GF-D8 (cell line): Measurements from ENCODE around the gene PLIN4.
"Not testable (repeated sequence)": the region's sequence is repeated elsewhere in the genome, so short reads cannot be mapped to it uniquely, and the experiment has no call there.

Experiments
- DNase-seq: peaks from one replicate; lab custom pipeline; 2025; lab: John Stamatoyannopoulos, UW

The PLIN4 gene

DNA sequence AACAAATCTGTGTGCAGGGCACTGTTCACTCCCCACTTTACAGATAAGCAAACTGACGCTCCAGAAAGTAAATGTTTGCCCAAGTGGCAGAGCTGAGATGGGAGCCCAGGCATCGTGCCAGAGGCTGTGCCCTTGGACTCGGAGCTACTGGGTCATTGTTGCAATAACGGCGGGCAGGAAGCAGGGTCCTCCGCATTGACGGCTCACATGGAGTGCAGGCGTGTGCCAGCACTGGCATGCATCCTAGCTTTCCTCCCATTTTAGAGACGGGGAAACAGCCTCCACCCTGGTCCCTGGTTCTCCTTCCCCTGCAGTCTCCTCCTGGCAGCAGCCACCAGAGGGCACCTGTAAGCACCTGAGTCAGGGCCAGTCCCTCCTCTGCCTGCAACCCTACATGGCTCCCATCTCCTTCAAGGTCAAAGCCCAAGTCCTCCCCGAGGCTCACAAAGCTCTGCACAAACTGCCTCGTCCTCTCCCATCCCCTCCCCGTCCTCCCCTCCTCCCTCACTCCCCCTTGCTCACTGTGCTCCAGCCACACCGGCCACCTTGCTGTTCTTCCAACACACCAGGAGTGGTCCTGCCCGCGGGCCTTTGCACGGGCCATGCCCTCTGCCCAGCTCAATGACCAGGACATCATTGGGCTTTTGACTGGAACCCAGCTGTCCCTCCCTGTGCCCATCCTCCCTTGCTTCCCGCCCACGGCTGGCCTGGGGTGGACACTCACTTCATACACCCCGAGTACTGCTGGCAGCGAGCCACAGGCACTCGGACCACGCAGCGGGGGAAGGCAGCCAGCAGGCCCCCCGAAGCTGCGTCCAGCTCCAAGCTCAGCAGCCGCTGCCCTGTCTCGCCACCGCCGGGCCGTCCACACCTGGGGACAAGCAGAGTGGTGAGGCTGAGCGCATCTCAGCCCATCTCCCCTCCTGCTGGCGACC is 29.3 kb upstream of the PLIN4 start:
- DNase-seq: no peak

DNA sequence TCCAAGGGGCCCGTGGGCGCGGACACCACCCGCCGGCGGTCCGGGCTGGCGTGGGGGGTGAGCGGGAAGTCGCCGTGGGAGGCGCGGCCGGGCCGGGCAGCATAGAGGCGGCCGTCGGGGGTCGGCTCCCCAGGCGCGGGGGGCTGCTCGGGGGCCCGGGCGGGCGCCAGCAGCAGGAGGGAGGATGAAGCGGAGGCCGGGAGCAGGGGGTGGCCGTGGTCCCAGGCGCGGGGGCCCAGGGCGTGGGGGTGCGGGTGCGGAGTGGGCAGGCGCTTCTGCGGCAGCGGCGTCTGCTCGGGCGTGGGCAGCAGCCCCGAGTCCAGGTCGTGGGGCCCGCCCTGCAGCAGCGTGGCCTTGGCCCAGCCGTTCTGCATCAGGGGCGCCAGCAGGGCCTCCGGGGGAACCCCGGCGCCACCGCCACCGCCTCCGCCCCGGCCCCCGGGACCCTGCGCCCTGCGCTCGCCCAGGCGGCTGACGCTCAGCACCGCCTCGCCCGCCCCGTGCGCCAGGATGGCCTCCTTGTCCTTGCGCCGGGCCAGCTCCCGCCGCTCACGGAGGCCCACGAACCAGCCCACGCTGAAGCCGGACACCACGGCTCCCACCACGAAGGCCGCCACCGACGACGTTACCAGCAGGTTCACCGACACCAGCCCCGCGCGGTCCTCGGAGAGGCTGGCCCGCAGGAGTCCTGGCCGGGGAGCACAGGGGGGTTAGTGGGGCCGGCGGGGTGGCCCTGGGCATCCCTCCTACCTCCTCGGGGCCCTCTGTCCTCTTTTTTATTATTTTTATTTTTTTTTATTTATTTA is 25.8 kb upstream of the PLIN4 start:
- DNase-seq: no peak

DNA sequence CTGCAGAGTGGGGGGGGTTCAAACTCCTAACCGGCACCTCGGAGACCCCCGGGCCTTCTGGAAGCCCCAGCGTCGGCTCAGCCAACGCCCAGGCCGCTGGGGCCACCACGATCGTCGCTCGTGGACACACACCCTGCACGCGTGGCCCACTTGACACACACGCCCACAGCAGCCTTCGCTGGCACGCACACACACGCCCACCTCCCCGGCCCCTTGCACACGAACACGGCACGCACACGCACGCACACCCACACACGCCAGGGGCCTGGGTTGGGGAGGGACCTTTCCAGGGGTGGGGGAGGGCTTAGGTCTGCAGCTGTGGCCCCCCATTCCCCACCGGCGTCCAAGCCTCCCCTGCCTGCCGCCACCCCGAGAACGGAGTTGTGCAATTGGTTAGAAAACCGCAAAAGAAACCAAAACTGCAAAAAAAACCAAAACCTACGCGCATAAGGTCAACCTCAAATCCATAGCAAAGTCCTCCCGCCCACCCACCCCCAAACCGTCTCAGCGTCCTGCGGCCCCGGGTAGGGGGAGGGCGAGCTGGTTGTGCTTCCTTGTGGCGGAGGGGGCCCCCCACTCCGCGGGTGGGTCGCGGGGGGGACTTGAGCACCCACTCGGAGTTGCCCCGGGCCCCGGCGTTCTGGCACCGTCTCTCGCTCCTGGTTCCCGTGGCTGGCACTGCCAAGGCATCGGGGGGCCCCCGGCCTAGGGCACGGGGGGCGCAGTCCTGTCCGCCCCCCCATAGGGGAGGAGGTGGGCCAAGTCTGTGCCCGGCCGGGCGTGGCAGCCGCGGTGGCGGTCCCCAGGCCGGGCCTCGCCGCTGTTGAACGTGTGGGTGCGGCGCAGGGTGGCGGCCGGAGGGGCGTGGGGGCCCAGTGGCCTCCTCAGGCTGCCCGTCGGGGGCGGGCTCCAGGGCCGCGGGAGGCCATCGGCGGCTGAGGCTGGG is 24.9 kb upstream of the PLIN4 start:
- peak; percentile 73 for DNase-seq

DNA sequence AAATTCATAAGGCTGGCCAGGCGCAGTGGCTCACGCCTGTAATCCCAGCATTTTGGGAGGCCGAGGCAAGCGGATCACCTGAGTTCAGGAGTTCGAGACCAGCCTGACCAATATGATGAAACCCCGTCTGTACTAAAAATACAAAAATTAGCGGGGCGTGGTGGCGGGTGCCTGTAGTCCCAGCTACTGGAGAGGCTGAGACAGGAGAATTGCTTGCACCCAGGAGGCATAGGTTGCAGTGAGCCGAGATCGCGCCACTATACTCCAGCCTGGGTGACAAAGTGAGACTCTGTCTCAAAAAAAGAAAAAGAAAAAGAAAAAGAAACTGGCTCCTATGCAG is 23.5 kb upstream of the PLIN4 start:
- DNase-seq: not testable (repeated sequence)

- DNase-seq: peak; percentile 88
Measured at GRCh38 chr19:4541114-4541805, 23.0 kb upstream of the PLIN4 start.

DNA sequence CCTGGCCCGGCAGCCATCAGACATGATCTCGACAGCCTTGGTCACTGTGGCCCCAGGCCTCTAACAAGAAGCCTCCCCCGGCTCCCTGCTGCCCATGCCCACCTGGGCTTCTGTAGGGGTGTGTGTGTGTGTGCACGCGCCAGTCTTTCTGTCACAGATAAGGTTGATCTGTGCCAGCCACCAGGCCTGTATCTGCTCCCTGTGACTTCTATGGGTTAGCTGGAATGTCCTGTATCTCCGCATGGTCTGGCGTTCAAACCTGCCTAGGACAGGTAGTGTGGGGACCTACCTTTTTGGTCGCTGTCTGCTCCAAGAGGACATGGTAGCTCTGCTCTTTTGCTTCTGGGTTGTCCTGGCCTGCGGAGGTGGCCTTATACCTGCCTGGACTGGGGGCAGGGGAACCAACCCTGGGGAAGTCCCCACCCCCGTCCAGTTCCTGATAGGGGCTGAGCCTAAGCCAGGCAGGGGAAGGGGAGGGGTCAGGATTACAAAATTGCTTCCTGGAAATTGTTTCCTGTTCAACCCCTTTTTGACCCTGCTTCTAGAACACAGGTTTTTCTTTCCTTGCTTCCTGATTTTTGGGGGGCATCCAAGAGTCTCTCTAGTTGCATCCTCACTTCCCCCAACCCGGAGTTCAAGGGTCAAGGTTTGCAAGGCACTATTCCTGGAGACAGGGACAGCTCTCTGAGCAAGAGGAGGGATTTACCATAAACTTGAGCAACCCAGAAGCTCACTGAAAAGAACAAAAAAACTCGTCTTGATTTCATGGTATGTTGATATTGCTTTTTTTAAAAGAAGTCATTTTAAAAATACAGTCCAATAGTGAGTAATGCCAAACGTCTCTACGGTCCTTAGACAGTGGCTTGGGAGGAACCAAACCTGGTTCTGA is 21.7 kb upstream of the PLIN4 start, which contains the start of gene LRG1:
TSS of gene LRG1 (minus strand) at position 344 of the 889 bp plus-strand sequence. CDS start at position 321, 23 bp downstream.
- peak; percentile 97 for DNase-seq

DNA sequence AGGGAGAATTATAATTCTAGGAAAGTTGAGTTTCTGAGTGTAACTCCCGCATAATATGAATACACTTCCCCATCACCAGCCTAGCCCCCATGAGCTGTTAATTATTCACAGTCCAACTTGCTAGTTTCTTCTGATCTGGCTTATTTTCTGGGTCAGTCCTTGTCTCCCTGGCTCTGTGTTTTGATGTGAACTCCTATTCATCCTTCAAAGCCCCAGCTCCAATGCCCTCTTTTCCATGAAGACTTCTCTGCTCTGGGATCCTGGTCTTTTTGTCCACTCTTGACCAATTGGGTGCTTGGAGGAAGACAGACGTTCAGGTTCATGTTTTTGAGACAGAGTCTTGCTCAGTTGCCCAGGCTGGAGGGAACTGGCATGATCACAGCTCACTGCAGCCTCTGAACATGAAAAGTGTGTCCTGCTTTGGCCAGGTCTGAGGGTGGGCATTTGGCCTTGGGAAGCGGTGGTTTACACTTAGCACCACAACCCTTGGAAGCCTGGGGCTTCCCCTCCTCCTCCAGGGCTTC is 20.9 kb upstream of the PLIN4 start:
- DNase-seq: no peak

DNA sequence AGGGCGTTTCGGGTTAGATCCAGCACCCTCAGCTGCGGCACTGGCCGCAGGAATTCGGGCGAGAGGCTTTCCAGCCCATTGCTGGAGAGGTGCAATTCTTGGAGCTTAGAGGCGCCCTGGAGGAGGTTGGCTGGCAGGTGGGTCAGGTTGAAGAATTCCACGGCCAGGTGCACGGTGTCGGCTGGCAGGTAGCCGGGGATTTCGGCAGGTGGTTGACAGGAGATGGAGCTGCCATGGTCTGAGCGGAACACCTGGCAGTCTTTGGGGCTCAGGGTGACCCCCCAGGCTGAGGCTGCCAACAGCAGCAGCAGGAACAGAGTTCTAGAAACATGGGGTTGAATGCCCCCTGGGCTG is 20.3 kb upstream of the PLIN4 start:
- DNase-seq: no peak

- DNase-seq: no peak
Measured at GRCh38 chr19:4537953-4538600, 19.8 kb upstream of the PLIN4 start.

- DNase-seq: no peak
Measured at GRCh38 chr19:4536798-4537197, 18.5 kb upstream of the PLIN4 start.

DNA sequence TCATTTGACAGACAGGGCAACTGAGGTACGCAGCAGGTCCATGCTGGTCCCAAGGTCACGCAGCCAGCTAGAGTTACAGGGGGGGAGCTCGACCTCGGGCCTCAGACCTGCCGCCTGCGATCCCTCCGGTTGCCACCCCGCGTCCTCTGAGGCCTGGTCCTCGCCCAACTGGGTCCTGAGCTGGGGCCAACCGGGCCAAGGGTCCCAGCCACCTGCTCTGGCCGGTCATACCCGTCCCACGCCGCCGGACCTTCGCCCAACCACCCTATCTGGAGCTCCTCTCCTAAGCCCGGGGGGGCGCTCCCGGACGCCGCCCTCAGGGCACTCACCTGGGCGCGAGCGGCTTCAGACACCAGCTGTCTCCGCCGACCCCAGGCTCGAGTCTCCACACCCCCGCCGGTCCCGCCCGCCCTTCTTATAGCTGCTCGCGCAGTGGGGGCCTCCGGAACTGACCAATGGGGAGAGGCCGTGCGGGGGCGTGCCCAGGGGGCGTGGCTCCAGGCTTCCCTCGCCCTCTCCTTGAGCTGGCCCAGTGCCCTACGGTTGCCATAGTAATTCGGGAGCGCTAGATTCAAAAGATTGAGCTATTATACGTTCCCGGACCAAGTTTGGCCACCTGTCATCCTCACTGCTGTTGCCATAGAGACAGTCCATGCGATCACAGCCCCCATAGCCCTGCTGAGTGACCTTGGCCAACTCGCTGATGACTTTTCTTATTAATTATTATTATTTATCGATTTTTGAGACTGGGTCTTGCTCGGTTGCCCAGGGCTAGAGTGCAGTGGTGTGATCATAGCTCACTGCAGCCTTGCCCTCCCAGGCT is 16.8 kb upstream of the PLIN4 start, which contains the start of gene PLIN5:
TSS of gene PLIN5 (minus strand) at position 389 of the 823 bp plus-strand sequence. CDS start 1,150 bp downstream, outside the sequence.
- DNase-seq: no peak

GRCh38 chr19:4533835-4534424 is 15.6 kb upstream of the PLIN4 start:
- no peak for DNase-seq

- no peak for DNase-seq
Measured at GRCh38 chr19:4533334-4533733, 15.0 kb upstream of the PLIN4 start.

DNA sequence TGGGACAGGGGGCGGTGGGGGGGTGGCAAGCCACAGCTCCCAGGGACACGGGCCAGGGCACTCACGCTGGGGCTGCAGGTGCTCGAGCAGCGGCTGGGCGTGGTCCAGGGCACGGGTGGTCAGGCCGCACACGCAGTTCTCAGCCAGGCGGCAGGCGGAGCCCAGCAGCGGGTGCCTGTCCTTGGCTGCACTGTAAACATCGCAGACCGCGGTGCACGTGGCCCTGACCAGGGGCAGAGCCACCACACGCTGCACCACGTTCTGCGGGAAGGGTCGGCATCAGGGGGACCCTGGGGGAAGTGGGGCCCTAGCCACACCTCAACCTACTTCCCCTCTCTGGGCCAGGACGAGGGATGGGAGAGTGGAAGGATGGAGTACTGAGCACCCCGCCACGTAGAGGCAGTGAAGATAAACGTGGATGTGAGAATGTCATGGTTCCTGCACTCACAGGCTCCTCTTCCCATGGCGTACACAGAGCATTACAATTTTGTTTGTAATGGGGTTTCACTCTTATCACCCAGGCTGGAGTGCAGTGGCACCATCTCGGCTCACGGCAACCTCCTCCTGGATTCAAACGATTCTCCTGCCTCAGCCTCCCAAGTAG is 13.4 kb upstream of the PLIN4 start:
- no peak for DNase-seq

DNA sequence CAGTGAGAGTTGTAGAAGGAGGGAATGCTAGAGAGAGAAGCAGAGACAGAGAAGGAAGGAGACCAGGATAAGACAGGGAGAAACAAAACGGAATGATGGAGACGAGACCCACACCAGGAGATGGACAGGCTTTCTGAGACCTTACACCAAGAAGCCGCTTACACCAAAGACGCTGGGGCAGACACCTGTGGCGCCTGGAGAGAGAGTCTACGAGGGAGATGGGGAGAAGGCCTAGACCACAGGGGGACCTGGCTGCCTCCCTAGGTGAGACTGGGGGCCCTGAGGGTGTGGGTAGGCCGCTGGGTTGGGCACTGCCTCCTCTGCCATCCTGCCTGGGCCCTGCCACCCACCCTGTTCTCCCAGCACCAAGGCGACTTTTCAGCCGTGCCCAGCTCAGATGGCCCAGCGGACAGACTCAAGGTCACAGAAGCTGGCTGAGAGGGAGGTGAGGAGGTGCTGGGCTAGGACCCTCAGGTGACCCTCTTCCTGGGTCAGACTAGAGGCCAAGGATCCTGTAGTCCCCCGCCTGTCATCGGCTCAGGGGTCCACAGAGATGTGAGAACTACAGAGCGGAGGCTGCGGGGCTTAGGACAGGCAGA is 11.7 kb upstream of the PLIN4 start:
- no peak for DNase-seq

DNA sequence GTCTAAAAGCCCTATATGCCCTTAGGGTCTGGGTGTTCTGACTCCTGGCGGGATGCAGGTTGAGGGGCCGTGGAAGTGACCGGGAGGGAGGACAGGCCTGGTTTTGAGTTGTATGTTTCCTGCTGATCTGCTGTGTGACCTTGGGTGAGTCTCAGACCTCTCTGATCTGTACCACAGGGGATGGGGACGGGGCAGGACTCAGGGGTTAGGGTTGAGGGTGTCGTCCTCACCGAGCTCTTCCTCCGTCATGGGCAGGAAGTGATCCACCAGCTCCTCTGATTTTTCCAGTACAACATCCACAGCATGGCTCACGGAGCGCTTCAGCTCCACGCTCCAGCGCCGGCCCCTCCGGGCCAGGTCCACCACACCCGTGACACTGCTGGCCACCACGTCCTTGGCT is 10.6 kb upstream of the PLIN4 start:
- DNase-seq: no peak

DNA sequence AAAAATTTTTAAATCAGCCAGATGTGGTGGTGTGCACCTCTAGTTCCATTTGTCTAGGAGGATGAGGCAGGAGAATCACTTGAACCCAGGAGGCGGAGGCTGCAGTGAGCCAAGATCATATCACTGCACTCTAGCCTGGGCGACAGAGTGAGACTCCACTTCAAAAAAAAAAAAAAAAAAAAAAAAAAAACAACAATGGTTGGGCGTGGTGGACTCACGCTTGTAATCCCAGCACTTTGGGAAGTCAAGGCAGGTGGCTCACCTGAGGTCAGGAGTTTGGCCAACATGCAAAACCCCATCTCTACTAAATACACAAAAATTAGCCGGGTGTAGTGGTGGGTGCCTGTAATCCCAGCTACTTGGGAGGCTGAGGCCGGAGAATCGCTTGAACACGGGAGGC is 9.1 kb upstream of the PLIN4 start:
- not testable (repeated sequence) for DNase-seq
